ENCODE results near the gene SLC22A14. TPM values are rescaled to one million over a fixed set of nuclear protein-coding genes. Genes with fewer than 3 reads are reported as not detected.

SLC22A14 gene
- total RNA-seq, 1 experiment from 2014 or later, result 0.22 TPM

DNA sequence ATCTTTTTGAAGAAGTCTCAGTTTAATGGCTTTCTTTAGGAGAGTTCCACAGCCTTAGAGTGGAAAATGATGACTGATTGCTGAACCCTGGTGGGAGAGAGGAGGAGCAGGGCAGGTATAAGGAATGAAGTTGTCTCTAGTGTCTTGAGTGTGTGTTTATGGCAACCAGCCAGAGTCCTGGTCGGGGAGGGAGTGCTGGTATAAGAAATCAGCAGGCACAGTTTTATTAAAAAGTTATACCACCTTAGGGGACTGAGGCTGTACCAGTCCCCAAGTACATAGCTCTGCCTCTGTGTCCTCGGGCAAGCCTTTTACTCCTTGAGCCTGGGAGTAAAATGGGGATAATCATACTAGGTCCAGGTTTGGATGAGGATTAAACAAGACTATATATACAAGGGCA is 29.8 kb downstream of the SLC22A14 start:
- Histone ChIP-seq H3K9me3 (ENCODE audit: control insufficient read depth in 1 of 2, insufficient read depth in 1 of 2, low read depth in 1 of 2, low read length in 2 of 2) (no peaks in the 10 kb centered on the region), H4K20me1 (ENCODE audit: insufficient read depth) (no peaks in the 10 kb centered on the region), H3K4me3 (replicated peaks in 1 of 2; ENCODE audit: low read depth in 1 of 2, low read length in 2 of 2) (no peak overlapping the region), H3K4me1 (ENCODE audit: control insufficient read depth in 1 of 2, insufficient read depth in 2 of 2, low read length in 2 of 2) (no peaks in the 10 kb centered on the region), H3K4me2 (ENCODE audit: low read length) (no peak overlapping the region), H2AFZ (ENCODE audit: low read depth, low read length, poor library complexity, severe bottlenecking) (no peak overlapping the region), H3K36me3 (ENCODE audit: control insufficient read depth in 1 of 2, insufficient read depth in 2 of 2, low read length in 2 of 2) (no peaks in the 10 kb centered on the region), H3K27me3 (ENCODE audit: insufficient read depth, low read length) (no peaks in the 10 kb centered on the region), H3K79me2 (ENCODE audit: insufficient read depth, low read length) (no peaks in the 10 kb centered on the region), H3K9ac (ENCODE audit: low read length) (no peak overlapping the region), H3K27ac (ENCODE audit: low read depth, low read length) (no peak overlapping the region), H3K9me2 (ENCODE audit: insufficient read depth) (no peaks in the 10 kb centered on the region)
- DNase-seq (ENCODE audit: low read depth, low spot score) (no peak), ATAC-seq (no peak)
- POLR2A ChIA-PET, result no interaction called here
- TF ChIP-seq SIN3A (IDR thresholded peaks at IDR 0.05; ENCODE audit: low read depth) (no peak), EGR1 (IDR thresholded peaks at IDR 0.05; ENCODE audit: low read depth) (no peak), POLR2AphosphoS5 (IDR thresholded peaks at IDR 0.05; ENCODE audit: low read depth, low read length) (no peak), CTCF (IDR thresholded peaks at IDR 0.05 in 2 of 3, conservative IDR thresholded peaks at IDR 0.05 in 1 of 3; ENCODE audit: borderline replicate concordance in 1 of 3, insufficient read depth in 1 of 3, low read depth in 2 of 3, low read length in 2 of 3) (no peak), JUND (IDR thresholded peaks at IDR 0.05) (no peak), RAD21 (IDR thresholded peaks at IDR 0.05; ENCODE audit: low read depth) (no peak), ZFX (IDR thresholded peaks at IDR 0.05) (no peak), SRF (IDR thresholded peaks at IDR 0.05; ENCODE audit: low read depth) (no peak), MAX (IDR thresholded peaks at IDR 0.05) (no peak), TCF7L2 (IDR thresholded peaks at IDR 0.05; ENCODE audit: borderline replicate concordance, extremely low read depth, insufficient read depth, insufficient read length) (no peak), CEBPB (IDR thresholded peaks at IDR 0.05; ENCODE audit: low read depth) (no peak)
- TF ChIP-seq, protein P1, sequence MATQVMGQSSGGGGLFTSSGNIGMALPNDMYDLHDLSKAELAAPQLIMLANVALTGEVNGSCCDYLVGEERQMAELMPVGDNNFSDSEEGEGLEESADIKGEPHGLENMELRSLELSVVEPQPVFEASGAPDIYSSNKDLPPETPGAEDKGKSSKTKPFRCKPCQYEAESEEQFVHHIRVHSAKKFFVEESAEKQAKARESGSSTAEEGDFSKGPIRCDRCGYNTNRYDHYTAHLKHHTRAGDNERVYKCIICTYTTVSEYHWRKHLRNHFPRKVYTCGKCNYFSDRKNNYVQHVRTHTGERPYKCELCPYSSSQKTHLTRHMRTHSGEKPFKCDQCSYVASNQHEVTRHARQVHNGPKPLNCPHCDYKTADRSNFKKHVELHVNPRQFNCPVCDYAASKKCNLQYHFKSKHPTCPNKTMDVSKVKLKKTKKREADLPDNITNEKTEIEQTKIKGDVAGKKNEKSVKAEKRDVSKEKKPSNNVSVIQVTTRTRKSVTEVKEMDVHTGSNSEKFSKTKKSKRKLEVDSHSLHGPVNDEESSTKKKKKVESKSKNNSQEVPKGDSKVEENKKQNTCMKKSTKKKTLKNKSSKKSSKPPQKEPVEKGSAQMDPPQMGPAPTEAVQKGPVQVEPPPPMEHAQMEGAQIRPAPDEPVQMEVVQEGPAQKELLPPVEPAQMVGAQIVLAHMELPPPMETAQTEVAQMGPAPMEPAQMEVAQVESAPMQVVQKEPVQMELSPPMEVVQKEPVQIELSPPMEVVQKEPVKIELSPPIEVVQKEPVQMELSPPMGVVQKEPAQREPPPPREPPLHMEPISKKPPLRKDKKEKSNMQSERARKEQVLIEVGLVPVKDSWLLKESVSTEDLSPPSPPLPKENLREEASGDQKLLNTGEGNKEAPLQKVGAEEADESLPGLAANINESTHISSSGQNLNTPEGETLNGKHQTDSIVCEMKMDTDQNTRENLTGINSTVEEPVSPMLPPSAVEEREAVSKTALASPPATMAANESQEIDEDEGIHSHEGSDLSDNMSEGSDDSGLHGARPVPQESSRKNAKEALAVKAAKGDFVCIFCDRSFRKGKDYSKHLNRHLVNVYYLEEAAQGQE (IDR thresholded peaks at IDR 0.05; ENCODE audit: low read depth), result no peak
- CTCF ChIA-PET, result no interaction called here
- no TSS peak for BruUV-seq (replicated peaks)
- intact Hi-C loops (cut with micrococcal nuclease), result no loop called here
- RAD21 ChIA-PET (ENCODE audit: low non-redundant PET in 1 of 2, low total read pairs in 2 of 2, uncharacterized antibody in 2 of 2, unreplicated experiment in 2 of 2), result no interaction called here
